Measurements from ENCODE around the gene PPARD.

Gene PPARD

GRCh38 chr6:35297601-35298481 is 44.5 kb upstream of the PPARD start, which contains the start of gene DEF6:
TSS of gene DEF6 (plus strand) at chr6:35297818. CDS start at chr6:35297857, 39 bp downstream.
- peak within 1 kb of the TSS; percentile 91 for H3K4me3 ChIP-seq (ENCODE audit: low read length, poor library complexity, severe bottlenecking)
- H4K20me1 ChIP-seq (ENCODE audit: insufficient read depth, low read length, poor library complexity, severe bottlenecking): peaks cover 15% of the 10 kb centered on the region
- peaks cover 71% of the 10 kb centered on the region for H3K4me1 ChIP-seq (ENCODE audit: insufficient read depth, low read length, poor library complexity, severe bottlenecking)
- H3K9ac ChIP-seq (ENCODE audit: low read depth, low read length, poor library complexity, severe bottlenecking): peak within 1 kb of the TSS; percentile 98
- no peaks in the 10 kb centered on the region; the same call in 1 of the 2 replicates for H3K36me3 ChIP-seq (ENCODE audit: insufficient read depth, low read length)
- TF ChIP-seq CTCF (conservative IDR thresholded peaks at IDR 0.05; ENCODE audit: low read length) (peak; percentile 95), EZH2phosphoT487 (IDR thresholded peaks at IDR 0.05; ENCODE audit: borderline replicate concordance) (no peak)
- 0 out of 2 replicates have a peak within 1 kb of the TSS, but pooled peaks have one; percentile 50 for H2AFZ ChIP-seq (ENCODE audit: low read length)
- no peaks in the 10 kb centered on the region for H3F3A ChIP-seq (ENCODE audit: low read depth)
- no peaks in the 10 kb centered on the region for H3K9me3 ChIP-seq (ENCODE audit: insufficient read depth, low read depth, low read length)
- H3K79me2 ChIP-seq (ENCODE audit: insufficient read depth, low read length): peaks cover 50% of the 10 kb centered on the region
- peak within 1 kb of the TSS; percentile 89 for H3K4me2 ChIP-seq (ENCODE audit: low read depth, low read length, poor library complexity, severe bottlenecking)
- no peaks in the 10 kb centered on the region for H3K27me3 ChIP-seq (ENCODE audit: insufficient read depth, low read length, poor library complexity, severe bottlenecking)
- H3K9me2 ChIP-seq (replicated peaks; ENCODE audit: low read depth, low read length): no peaks in the 10 kb centered on the region

GRCh38 chr6:35298625-35299140 is 43.7 kb upstream of the PPARD start:
- Histone ChIP-seq H3K79me2 (ENCODE audit: insufficient read depth, low read length) (peaks cover 58% of the 10 kb centered on the region), H2AFZ (ENCODE audit: low read length) (no peak overlapping the region), H3K4me1 (ENCODE audit: insufficient read depth, low read length, poor library complexity, severe bottlenecking) (peaks cover 79% of the 10 kb centered on the region), H3F3A (ENCODE audit: low read depth) (no peaks in the 10 kb centered on the region), H3K9ac (ENCODE audit: low read depth, low read length, poor library complexity, severe bottlenecking) (peak overlapping the region; percentile 98), H3K9me2 (replicated peaks; ENCODE audit: low read depth, low read length) (no peaks in the 10 kb centered on the region), H3K36me3 (ENCODE audit: insufficient read depth, low read length) (no peaks in the 10 kb centered on the region; the same call in 1 of the 2 replicates), H4K20me1 (ENCODE audit: insufficient read depth, low read length, poor library complexity, severe bottlenecking) (peaks cover 21% of the 10 kb centered on the region), H3K27me3 (ENCODE audit: insufficient read depth, low read length, poor library complexity, severe bottlenecking) (no peaks in the 10 kb centered on the region), H3K4me3 (ENCODE audit: low read length, poor library complexity, severe bottlenecking) (peak overlapping the region; percentile 91), H3K9me3 (ENCODE audit: insufficient read depth, low read depth, low read length) (no peaks in the 10 kb centered on the region), H3K4me2 (ENCODE audit: low read depth, low read length, poor library complexity, severe bottlenecking) (peak overlapping the region; percentile 89)
- TF ChIP-seq CTCF (conservative IDR thresholded peaks at IDR 0.05; ENCODE audit: low read length) (no peak), EZH2phosphoT487 (IDR thresholded peaks at IDR 0.05; ENCODE audit: borderline replicate concordance) (no peak)

GRCh38 chr6:35299674-35300073 is 42.7 kb upstream of the PPARD start:
- Histone ChIP-seq H3K27me3 (ENCODE audit: insufficient read depth, low read length, poor library complexity, severe bottlenecking) (no peaks in the 10 kb centered on the region), H3K9ac (ENCODE audit: low read depth, low read length, poor library complexity, severe bottlenecking) (peak overlapping the region; percentile 98), H2AFZ (ENCODE audit: low read length) (no peak overlapping the region), H3K79me2 (ENCODE audit: insufficient read depth, low read length) (peaks cover 68% of the 10 kb centered on the region), H3K9me3 (ENCODE audit: insufficient read depth, low read depth, low read length) (no peaks in the 10 kb centered on the region), H4K20me1 (ENCODE audit: insufficient read depth, low read length, poor library complexity, severe bottlenecking) (peaks cover 29% of the 10 kb centered on the region), H3K9me2 (replicated peaks; ENCODE audit: low read depth, low read length) (no peaks in the 10 kb centered on the region), H3K4me3 (ENCODE audit: low read length, poor library complexity, severe bottlenecking) (peak overlapping the region; percentile 91), H3K4me2 (ENCODE audit: low read depth, low read length, poor library complexity, severe bottlenecking) (peak overlapping the region; percentile 89), H3F3A (ENCODE audit: low read depth) (no peaks in the 10 kb centered on the region), H3K36me3 (ENCODE audit: insufficient read depth, low read length) (no peaks in the 10 kb centered on the region; the same call in 1 of the 2 replicates), H3K4me1 (ENCODE audit: insufficient read depth, low read length, poor library complexity, severe bottlenecking) (peaks cover 81% of the 10 kb centered on the region)
- TF ChIP-seq EZH2phosphoT487 (IDR thresholded peaks at IDR 0.05; ENCODE audit: borderline replicate concordance): no peak
- TF ChIP-seq CTCF (conservative IDR thresholded peaks at IDR 0.05; ENCODE audit: low read length): no peak
